Activated CD4-positive, alpha-beta T cell treated with anti-CD3 and anti-CD28 coated beads, Interleukin-2, amount 50 U/mL, for 16 hours (primary cell): ENCODE measurements around the gene BPNT1.
"Not testable (repeated sequence)": the region's sequence is repeated elsewhere in the genome, so short reads cannot be mapped to it uniquely, and the experiment has no call there.

Source experiments
- DNase-seq: peaks from one replicate; pipeline ENCODE4 v3.0.0-alpha.2; 2020

The BPNT1 gene

GRCh38 chr1:220076861-220077762 is 12.5 kb downstream of the BPNT1 start:
- no peak for DNase-seq

- DNase-seq: no peak
Observed at GRCh38 chr1:220067269-220068204, 22.1 kb downstream of the BPNT1 start.

GRCh38 chr1:220062629-220063028 is 27.0 kb downstream of the BPNT1 start:
- no peak for DNase-seq

- no peak for DNase-seq
Observed at GRCh38 chr1:220060876-220061275, 28.7 kb downstream of the BPNT1 start.

- no peak for DNase-seq
Observed at GRCh38 chr1:220056374-220056773, 33.2 kb downstream of the BPNT1 start.

GRCh38 chr1:220046052-220046930 is 43.3 kb downstream of the BPNT1 start, which contains the start of gene EPRS1:
EPRS1 (minus strand) TSS chr1:220046505; CDS start chr1:220046388, 117 bp downstream.
- peak; percentile 97 for DNase-seq

- peak; percentile 39 for DNase-seq
Observed at GRCh38 chr1:220045356-220046051, 44.1 kb downstream of the BPNT1 start.

GRCh38 chr1:220044678-220045355 is 44.8 kb downstream of the BPNT1 start:
- DNase-seq: no peak

GRCh38 chr1:220043646-220044045 is 45.9 kb downstream of the BPNT1 start:
- no peak for DNase-seq

- DNase-seq: no peak
Observed at GRCh38 chr1:220040028-220040596, 49.5 kb downstream of the BPNT1 start.

- DNase-seq: no peak
Observed at GRCh38 chr1:220038640-220039039, 50.9 kb downstream of the BPNT1 start.

GRCh38 chr1:220037810-220038209 is 51.8 kb downstream of the BPNT1 start:
- DNase-seq: not testable (repeated sequence)

- DNase-seq: peak; percentile 10
Observed at GRCh38 chr1:220032911-220033310, 56.7 kb downstream of the BPNT1 start.

GRCh38 chr1:220031287-220031686 is 58.3 kb downstream of the BPNT1 start:
- DNase-seq: peak; percentile 62

GRCh38 chr1:220028346-220028895 is 61.2 kb downstream of the BPNT1 start:
- no peak for DNase-seq

- no peak for DNase-seq
Observed at GRCh38 chr1:220019071-220019470, 70.5 kb downstream of the BPNT1 start.

- peak; percentile 14 for DNase-seq
Observed at GRCh38 chr1:220013497-220013896, 76.1 kb downstream of the BPNT1 start.

- DNase-seq: no peak
Observed at GRCh38 chr1:220012259-220012658, 77.3 kb downstream of the BPNT1 start.

GRCh38 chr1:220011620-220012019 is 78.0 kb downstream of the BPNT1 start:
- no peak for DNase-seq
